ENCODE data around the gene ACVR1B. TPM values are rescaled to one million over a fixed set of nuclear protein-coding genes. Genes with fewer than 3 reads are reported as not detected.
A peak's percentile ranks its signal among the peaks of the same experiment; 100 is the strongest.
"Not testable (repeated sequence)": the region's sequence is repeated elsewhere in the genome, so short reads cannot be mapped to it uniquely, and the experiment has no call there.

ACVR1B gene
- polyA plus RNA-seq, 4 donors, result 11.6 to 75.8 (median 21.4) TPM

DNA sequence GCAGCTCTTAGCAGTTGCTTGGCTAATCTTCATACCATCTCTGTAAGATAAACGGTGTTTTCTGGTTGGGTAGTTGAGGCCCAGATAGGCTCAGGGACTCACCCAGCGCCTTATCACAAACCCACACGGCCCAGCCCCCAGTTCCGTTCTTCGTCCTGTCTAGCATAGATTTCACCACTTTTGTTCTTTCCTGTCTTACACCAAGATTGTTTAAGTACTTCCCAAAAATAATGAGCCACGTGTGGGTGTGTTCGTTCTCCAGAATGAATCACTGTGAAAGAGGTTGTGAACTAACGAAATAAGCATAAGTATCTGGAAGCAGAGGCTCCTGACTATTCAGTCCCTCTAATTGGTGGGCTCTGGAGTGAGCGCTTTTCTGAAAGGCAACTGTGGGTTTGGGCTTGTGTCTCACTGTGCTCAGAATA, 21.4 kb downstream of the ACVR1B start:
- Histone ChIP-seq H3K9me3 (ENCODE audit: control insufficient read depth in 2 of 2, insufficient read depth in 1 of 2, low read depth in 1 of 2, low read length in 1 of 2) (no peaks in the 10 kb centered on the region), H3K27me3 (ENCODE audit: control insufficient read depth in 3 of 3, insufficient read depth in 3 of 3, low read length in 3 of 3) (no peaks in the 10 kb centered on the region), H3K4me1 (ENCODE audit: control insufficient read depth in 3 of 3, insufficient read depth in 2 of 3, low read depth in 1 of 3, low read length in 2 of 3) (peaks cover 14 to 90% (median 35%) of the 10 kb centered on the region in 3 donors), H3K36me3 (ENCODE audit: control insufficient read depth in 3 of 3, insufficient read depth in 2 of 3, low read depth in 1 of 3, low read length in 3 of 3) (peaks cover 4 to 27% (median 12%) of the 10 kb centered on the region in 3 donors), H3K27ac (ENCODE audit: low read depth in 1 of 3, low read length in 2 of 3) (peak overlapping the region in 2 of 3 donors; percentile 19 to 67), H3K4me3 (ENCODE audit: low read depth in 1 of 3, low read length in 3 of 3) (no peak overlapping the region)
- no peak for FAIRE-seq
- 30 to 39% (median 31%) methylated on average over 9 of the region's 9 CpGs for WGBS, 3 donors
- peak; percentile 37 to 43 for DNase-seq

DNA sequence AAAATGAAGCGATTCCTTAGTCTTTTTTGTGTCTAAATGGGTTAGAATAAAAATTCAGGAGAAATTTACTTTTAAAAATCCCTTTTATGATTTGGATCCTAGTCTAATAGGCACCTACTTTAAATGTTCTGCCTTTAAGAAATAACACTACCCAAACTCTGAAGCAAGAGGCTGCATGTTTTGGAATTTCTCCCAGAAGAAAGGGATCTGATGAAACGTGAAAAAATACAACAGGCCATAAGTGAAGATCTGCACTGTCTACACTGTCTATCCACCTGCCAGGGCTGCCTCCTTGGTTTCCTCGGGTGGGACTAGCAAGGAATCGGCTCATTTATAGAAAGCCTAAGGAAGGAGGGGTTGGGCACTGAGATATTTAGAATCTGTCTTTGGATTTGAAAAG, 22.1 kb downstream of the ACVR1B start:
- DNase-seq, result no peak
- no peak for FAIRE-seq
- no peak overlapping the region for H3K4me3 ChIP-seq (ENCODE audit: low read depth in 1 of 3, low read length in 3 of 3)
- 72 to 75% (median 73%) methylated on average over 4 of the region's 4 CpGs for WGBS, 3 donors
- H3K36me3 ChIP-seq (ENCODE audit: control insufficient read depth in 3 of 3, insufficient read depth in 2 of 3, low read depth in 1 of 3, low read length in 3 of 3), result peaks cover 4 to 30% (median 12%) of the 10 kb centered on the region in 3 donors
- no peak overlapping the region for H3K27ac ChIP-seq (ENCODE audit: low read depth in 1 of 3, low read length in 2 of 3)
- H3K9me3 ChIP-seq (ENCODE audit: control insufficient read depth in 2 of 2, insufficient read depth in 1 of 2, low read depth in 1 of 2, low read length in 1 of 2), result no peaks in the 10 kb centered on the region
- peaks cover 14 to 89% (median 35%) of the 10 kb centered on the region in 3 donors for H3K4me1 ChIP-seq (ENCODE audit: control insufficient read depth in 3 of 3, insufficient read depth in 2 of 3, low read depth in 1 of 3, low read length in 2 of 3)
- no peaks in the 10 kb centered on the region for H3K27me3 ChIP-seq (ENCODE audit: control insufficient read depth in 3 of 3, insufficient read depth in 3 of 3, low read length in 3 of 3)

DNA sequence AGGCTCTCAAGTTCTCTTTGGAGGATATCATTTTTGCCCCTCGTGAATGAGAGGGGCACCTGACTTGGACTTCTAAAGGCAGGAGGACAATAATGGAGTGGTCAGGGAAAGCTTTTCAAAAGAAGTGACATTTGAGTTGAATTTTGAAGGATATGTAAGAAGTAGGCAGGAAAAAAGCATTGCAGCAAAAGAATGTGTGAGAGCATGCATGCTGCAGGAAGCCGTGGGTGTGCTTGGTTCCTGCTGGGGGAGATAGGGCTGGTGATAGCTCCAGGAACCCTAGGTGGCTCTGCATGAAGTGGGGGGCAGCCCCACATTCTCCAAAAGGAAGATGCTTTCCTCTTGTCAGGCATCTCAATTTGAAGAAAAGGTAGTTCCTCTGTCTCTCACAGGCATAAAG, 23.1 kb downstream of the ACVR1B start:
- H3K36me3 ChIP-seq (ENCODE audit: control insufficient read depth in 3 of 3, insufficient read depth in 2 of 3, low read depth in 1 of 3, low read length in 3 of 3), result peaks cover 4 to 37% (median 12%) of the 10 kb centered on the region in 3 donors
- FAIRE-seq (no peak), DNase-seq (no peak)
- no peak overlapping the region for H3K4me3 ChIP-seq (ENCODE audit: low read depth in 1 of 3, low read length in 3 of 3)
- whole genome bisulfite sequencing, 3 donors, result 44 to 64% (median 61%) methylated on average over 2 of the region's 2 CpGs
- H3K9me3 ChIP-seq (ENCODE audit: control insufficient read depth in 2 of 2, insufficient read depth in 1 of 2, low read depth in 1 of 2, low read length in 1 of 2), result no peaks in the 10 kb centered on the region
- H3K27me3 ChIP-seq (ENCODE audit: control insufficient read depth in 3 of 3, insufficient read depth in 3 of 3, low read length in 3 of 3), result no peaks in the 10 kb centered on the region
- H3K27ac ChIP-seq (ENCODE audit: low read depth in 1 of 3, low read length in 2 of 3), result no peak overlapping the region
- H3K4me1 ChIP-seq (ENCODE audit: control insufficient read depth in 3 of 3, insufficient read depth in 2 of 3, low read depth in 1 of 3, low read length in 2 of 3), result peaks cover 14 to 86% (median 35%) of the 10 kb centered on the region in 3 donors

DNA sequence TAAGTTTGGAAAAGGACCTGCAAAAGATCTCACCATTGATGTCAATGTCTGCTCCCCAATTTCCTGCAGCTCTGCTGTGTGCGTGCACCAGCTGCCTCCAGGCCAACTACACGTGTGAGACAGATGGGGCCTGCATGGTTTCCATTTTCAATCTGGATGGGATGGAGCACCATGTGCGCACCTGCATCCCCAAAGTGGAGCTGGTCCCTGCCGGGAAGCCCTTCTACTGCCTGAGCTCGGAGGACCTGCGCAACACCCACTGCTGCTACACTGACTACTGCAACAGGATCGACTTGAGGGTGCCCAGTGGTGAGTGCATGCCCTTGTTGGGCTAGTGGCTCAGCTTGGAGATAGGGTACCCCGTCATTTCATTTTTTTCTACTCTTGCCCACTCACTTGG, 23.7 kb downstream of the ACVR1B start:
- no peak for DNase-seq
- WGBS, 3 donors, result 78 to 89% (median 85%) methylated on average over 8 of the region's 8 CpGs
- Histone ChIP-seq H3K4me3 (ENCODE audit: low read depth in 1 of 3, low read length in 3 of 3) (no peak overlapping the region), H3K4me1 (ENCODE audit: control insufficient read depth in 3 of 3, insufficient read depth in 2 of 3, low read depth in 1 of 3, low read length in 2 of 3) (peaks cover 14 to 85% (median 35%) of the 10 kb centered on the region in 3 donors), H3K27ac (ENCODE audit: low read depth in 1 of 3, low read length in 2 of 3) (no peak overlapping the region), H3K27me3 (ENCODE audit: control insufficient read depth in 3 of 3, insufficient read depth in 3 of 3, low read length in 3 of 3) (no peaks in the 10 kb centered on the region), H3K9me3 (ENCODE audit: control insufficient read depth in 2 of 2, insufficient read depth in 1 of 2, low read depth in 1 of 2, low read length in 1 of 2) (no peaks in the 10 kb centered on the region), H3K36me3 (ENCODE audit: control insufficient read depth in 3 of 3, insufficient read depth in 2 of 3, low read depth in 1 of 3, low read length in 3 of 3) (peaks cover 4 to 39% (median 12%) of the 10 kb centered on the region in 3 donors)
- FAIRE-seq, result no peak

DNA sequence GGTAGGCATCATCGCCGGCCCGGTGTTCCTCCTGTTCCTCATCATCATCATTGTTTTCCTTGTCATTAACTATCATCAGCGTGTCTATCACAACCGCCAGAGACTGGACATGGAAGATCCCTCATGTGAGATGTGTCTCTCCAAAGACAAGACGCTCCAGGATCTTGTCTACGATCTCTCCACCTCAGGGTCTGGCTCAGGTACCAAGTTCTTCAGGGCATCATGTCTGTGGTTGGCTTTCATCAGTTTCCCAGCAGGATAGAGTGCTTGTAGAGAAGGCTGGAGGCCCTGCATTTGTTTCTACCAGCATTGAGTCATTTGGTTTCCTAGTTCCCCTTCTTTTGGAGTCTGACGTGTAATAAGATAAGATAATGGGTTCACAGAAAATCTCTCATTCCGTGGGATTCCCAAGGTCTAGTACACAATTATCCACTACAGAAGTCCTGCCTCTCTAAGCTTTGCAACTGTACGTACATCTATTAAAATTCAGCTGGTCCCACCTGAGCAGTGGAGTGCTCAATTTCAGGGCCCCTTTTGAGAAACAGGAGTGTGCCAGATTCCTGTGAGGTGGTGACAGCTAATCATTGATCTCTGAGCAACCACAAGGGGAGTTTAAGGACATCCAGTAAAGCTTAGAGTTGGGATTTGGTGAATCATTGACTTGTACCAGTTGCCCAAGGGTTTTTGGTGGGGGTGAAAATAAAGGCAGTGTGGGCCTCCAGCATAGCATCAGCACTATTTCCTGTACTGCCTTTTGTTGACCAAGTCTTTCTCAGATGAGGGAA, 25.1 kb downstream of the ACVR1B start:
- DNase-seq (peak in 1 of 2 donors; percentile 78), FAIRE-seq (no peak)
- Histone ChIP-seq H3K27ac (ENCODE audit: low read depth in 1 of 3, low read length in 2 of 3) (peak overlapping the region in 1 of 3 donors; percentile 39), H3K4me1 (ENCODE audit: control insufficient read depth in 3 of 3, insufficient read depth in 2 of 3, low read depth in 1 of 3, low read length in 2 of 3) (peaks cover 9 to 83% (median 29%) of the 10 kb centered on the region in 3 donors), H3K4me3 (ENCODE audit: low read depth in 1 of 3, low read length in 3 of 3) (no peak overlapping the region), H3K27me3 (ENCODE audit: control insufficient read depth in 3 of 3, insufficient read depth in 3 of 3, low read length in 3 of 3) (no peaks in the 10 kb centered on the region), H3K9me3 (ENCODE audit: control insufficient read depth in 2 of 2, insufficient read depth in 1 of 2, low read depth in 1 of 2, low read length in 1 of 2) (no peaks in the 10 kb centered on the region), H3K36me3 (ENCODE audit: control insufficient read depth in 3 of 3, insufficient read depth in 2 of 3, low read depth in 1 of 3, low read length in 3 of 3) (peaks cover 4 to 47% (median 12%) of the 10 kb centered on the region in 3 donors)
- WGBS, 3 donors, result 75 to 85% (median 81%) methylated on average over 10 of the region's 10 CpGs

DNA sequence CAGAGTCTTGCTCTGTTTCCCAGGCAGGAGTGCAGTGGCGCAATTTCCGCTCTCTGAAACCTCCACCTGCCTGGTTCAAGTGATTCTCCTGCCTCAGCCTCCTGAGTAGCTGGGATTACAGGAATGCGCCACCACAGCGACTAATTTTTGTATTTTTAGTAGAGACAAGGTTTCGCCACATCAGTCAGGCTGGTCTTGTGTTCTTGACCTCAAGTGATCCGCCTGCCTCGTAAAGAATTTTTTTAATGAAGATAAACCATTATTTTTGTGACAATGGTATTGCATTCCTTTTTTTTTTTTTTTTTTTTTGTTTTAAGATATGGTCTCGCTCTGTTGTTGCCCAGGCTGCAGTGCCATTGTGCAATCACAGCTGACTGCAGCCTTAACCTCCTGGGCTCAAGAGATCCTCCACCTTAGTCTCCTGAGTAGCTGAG, 25.8 kb downstream of the ACVR1B start:
- Histone ChIP-seq H3K36me3 (ENCODE audit: control insufficient read depth in 3 of 3, insufficient read depth in 2 of 3, low read depth in 1 of 3, low read length in 3 of 3) (peaks cover 4 to 54% (median 15%) of the 10 kb centered on the region in 3 donors), H3K27me3 (ENCODE audit: control insufficient read depth in 3 of 3, insufficient read depth in 3 of 3, low read length in 3 of 3) (no peaks in the 10 kb centered on the region), H3K4me3 (ENCODE audit: low read depth in 1 of 3, low read length in 3 of 3) (no peak overlapping the region), H3K27ac (ENCODE audit: low read depth in 1 of 3, low read length in 2 of 3) (peak overlapping the region in 1 of 3 donors; percentile 39), H3K4me1 (ENCODE audit: control insufficient read depth in 3 of 3, insufficient read depth in 2 of 3, low read depth in 1 of 3, low read length in 2 of 3) (peaks cover 8 to 75% (median 22%) of the 10 kb centered on the region in 3 donors), H3K9me3 (ENCODE audit: control insufficient read depth in 2 of 2, insufficient read depth in 1 of 2, low read depth in 1 of 2, low read length in 1 of 2) (no peaks in the 10 kb centered on the region)
- no peak for FAIRE-seq
- DNase-seq, result no peak
- WGBS, 3 donors, result 93 to 98% (median 95%) methylated on average over 8 of the region's 8 CpGs

DNA sequence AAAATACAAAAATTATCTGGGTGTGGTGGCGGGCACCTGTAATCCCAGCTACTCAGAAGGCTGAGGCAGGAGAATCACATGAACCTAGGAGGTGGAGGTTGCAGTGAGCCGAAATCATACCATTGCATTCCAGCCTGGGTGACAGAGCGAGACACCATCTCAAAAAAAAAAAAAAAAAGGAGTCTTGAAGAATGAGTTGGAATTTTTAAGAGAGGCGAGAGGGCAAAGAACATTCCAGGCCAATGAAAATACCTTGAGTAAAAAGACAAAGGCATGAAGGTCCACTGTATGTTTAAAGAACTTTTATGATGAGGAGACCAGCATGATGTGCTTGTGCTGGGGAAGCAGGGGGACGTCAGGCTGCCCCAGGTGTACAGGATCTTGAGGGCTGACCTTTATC, 27.8 kb downstream of the ACVR1B start:
- Histone ChIP-seq H3K4me1 (ENCODE audit: control insufficient read depth in 3 of 3, insufficient read depth in 2 of 3, low read depth in 1 of 3, low read length in 2 of 3) (peaks cover 0 to 55% (median 5%) of the 10 kb centered on the region in 3 donors), H3K36me3 (ENCODE audit: control insufficient read depth in 3 of 3, insufficient read depth in 2 of 3, low read depth in 1 of 3, low read length in 3 of 3) (peaks cover 4 to 67% (median 20%) of the 10 kb centered on the region in 3 donors)
- DNase-seq; H3K4me3 ChIP-seq (ENCODE audit: low read depth in 1 of 3, low read length in 3 of 3); H3K9me3 ChIP-seq (ENCODE audit: control insufficient read depth in 2 of 2, insufficient read depth in 1 of 2, low read depth in 1 of 2, low read length in 1 of 2); H3K27me3 ChIP-seq (ENCODE audit: control insufficient read depth in 3 of 3, insufficient read depth in 3 of 3, low read length in 3 of 3); FAIRE-seq; H3K27ac ChIP-seq (ENCODE audit: low read depth in 1 of 3, low read length in 2 of 3): not testable (repeated sequence)
- 86 to 89% (median 87%) methylated on average over 5 of the region's 5 CpGs for WGBS, 3 donors

DNA sequence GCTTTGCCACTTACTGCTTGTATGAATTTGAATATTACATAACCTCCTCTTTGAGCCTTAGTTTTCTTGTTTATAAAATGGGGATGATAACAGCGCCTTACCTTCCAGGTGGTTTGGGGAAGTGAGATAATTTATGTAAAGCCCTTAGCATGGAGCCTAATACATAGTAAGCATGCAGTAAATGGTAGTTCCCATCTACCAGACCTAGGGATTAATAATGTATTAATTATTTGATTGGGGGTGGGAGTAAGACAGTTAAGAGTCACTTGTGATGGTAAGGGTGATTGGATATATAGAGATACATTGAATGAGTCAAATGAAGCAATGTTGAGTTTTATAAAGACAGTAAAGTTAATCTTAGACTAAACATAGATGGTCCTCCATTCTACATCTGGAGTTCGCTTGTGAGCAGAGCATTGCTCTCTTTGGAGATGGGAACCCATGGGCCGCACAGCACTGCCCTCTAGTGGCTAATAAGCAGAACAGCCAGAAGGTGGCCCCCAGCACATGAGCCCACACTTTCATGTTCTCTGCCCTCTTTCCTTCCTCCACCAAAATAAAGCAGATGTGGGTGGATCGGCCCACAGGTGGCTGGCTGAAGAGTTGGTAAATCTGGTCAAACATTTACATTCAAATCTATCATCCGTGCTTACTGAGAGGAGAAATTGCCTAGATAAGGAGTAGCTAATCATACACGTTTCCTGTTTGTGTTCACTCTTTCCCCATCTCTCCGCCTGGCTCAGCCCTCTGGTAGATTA, 28.7 kb downstream of the ACVR1B start:
- Histone ChIP-seq H3K4me1 (ENCODE audit: control insufficient read depth in 3 of 3, insufficient read depth in 2 of 3, low read depth in 1 of 3, low read length in 2 of 3) (peaks cover 0 to 47% (median 5%) of the 10 kb centered on the region in 3 donors), H3K27me3 (ENCODE audit: control insufficient read depth in 3 of 3, insufficient read depth in 3 of 3, low read length in 3 of 3) (no peaks in the 10 kb centered on the region), H3K9me3 (ENCODE audit: control insufficient read depth in 2 of 2, insufficient read depth in 1 of 2, low read depth in 1 of 2, low read length in 1 of 2) (no peaks in the 10 kb centered on the region), H3K4me3 (ENCODE audit: low read depth in 1 of 3, low read length in 3 of 3) (no peak overlapping the region), H3K36me3 (ENCODE audit: control insufficient read depth in 3 of 3, insufficient read depth in 2 of 3, low read depth in 1 of 3, low read length in 3 of 3) (peaks cover 7 to 71% (median 22%) of the 10 kb centered on the region in 3 donors), H3K27ac (ENCODE audit: low read depth in 1 of 3, low read length in 2 of 3) (no peak overlapping the region)
- DNase-seq (peak; percentile 82 to 91), FAIRE-seq (no peak)
- WGBS, 3 donors, result 20 to 31% (median 20%) methylated on average over 7 of the region's 7 CpGs

All from small intestine (tissue), 7 donors.